Measurements from ENCODE around the gene KCNA1.

DNA sequence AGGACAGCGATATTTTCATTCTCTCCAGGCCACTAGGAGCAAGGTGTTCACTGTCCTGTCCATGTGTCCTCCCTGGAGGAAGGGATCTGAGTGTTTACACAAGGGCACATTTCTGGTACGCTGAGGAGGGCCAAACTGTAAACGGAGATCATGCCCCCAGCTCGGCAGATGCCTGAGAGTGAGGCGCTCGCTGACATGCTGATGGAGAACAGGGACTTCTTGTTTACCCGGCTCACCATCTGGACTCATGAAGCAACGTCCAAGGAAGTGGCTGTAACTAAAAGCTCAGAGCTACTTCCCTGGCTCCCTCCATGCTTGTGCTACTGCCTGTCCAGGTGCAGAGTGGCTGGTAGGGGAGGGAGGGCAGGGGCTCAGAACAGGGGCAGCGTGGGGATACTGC lies 43.4 kb upstream of the KCNA1 start:
- TF ChIP-seq, protein P1, sequence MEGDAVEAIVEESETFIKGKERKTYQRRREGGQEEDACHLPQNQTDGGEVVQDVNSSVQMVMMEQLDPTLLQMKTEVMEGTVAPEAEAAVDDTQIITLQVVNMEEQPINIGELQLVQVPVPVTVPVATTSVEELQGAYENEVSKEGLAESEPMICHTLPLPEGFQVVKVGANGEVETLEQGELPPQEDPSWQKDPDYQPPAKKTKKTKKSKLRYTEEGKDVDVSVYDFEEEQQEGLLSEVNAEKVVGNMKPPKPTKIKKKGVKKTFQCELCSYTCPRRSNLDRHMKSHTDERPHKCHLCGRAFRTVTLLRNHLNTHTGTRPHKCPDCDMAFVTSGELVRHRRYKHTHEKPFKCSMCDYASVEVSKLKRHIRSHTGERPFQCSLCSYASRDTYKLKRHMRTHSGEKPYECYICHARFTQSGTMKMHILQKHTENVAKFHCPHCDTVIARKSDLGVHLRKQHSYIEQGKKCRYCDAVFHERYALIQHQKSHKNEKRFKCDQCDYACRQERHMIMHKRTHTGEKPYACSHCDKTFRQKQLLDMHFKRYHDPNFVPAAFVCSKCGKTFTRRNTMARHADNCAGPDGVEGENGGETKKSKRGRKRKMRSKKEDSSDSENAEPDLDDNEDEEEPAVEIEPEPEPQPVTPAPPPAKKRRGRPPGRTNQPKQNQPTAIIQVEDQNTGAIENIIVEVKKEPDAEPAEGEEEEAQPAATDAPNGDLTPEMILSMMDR (IDR thresholded peaks at IDR 0.05) = no peak
- TF ChIP-seq EZH2 (IDR thresholded peaks at IDR 0.05) = no peak
